HG02642 (cell line): Measurements from ENCODE around the gene PARD3.

Source experiments
- ATAC-seq: cut with Tn5 transposase; IDR thresholded peaks from one replicate; pipeline ENCODE4 v1.9.1; 2021; ENCODE audit warnings: mild to moderate bottlenecking; ENCODE audit not compliant: unreplicated experiment, poor library complexity

Gene PARD3

DNA sequence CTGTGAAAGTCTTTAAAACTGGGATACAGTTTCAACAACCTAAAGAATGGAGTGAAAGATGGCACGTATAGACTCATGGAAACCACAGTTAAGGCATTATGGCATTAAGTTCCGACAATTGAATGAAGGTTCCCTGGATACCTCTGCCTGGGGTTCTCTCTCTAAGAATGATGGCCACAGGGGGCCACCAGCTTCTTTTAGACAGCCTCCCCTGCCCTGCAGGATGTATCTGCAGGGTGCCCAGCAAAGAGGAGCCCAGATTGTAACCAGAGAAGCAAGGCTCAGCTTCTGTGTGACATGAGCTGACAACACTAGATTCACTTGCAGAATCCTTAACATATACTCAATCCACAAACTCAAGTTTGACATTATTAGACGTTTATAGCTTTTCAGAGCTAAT, 645.4 kb downstream of the PARD3 start:
- no peak for ATAC-seq

DNA sequence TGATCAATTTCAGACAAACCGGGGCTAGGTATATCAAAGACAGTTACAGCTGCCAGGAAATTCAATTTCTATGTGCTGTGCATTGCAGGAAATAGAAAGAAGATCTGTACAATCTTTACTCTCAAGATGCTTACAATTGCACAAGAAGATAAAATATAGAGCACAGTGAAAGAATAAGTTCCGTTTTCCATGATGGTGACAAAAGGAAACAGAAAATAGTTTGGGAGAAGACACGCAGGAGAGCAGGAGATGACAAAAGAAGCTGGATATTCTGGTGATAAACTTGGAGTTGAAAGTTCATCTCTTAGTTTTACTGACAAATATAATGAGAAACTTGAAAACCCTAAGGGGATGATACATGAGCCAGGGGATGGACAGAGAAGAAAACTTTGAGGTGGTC, 646.0 kb downstream of the PARD3 start:
- ATAC-seq = no peak

DNA sequence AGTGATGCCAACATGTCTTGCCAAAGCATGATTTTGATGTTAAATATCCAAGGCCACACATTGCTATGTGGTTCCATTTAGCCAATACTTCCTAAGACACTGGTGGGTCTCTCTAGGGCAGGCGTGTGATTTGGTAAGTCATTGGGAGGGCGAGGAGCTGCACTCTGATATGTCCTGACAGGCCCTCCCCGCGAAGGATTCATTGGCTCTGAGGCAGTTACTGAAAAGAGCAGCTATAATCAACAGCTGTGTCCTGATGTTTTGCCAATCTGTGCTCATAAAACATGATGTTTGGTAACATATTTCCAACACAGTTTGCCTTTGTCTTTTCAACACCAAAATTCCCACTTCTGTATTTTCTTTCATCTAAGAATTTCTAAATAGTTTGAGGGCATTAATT, 646.7 kb downstream of the PARD3 start:
- no peak for ATAC-seq

DNA sequence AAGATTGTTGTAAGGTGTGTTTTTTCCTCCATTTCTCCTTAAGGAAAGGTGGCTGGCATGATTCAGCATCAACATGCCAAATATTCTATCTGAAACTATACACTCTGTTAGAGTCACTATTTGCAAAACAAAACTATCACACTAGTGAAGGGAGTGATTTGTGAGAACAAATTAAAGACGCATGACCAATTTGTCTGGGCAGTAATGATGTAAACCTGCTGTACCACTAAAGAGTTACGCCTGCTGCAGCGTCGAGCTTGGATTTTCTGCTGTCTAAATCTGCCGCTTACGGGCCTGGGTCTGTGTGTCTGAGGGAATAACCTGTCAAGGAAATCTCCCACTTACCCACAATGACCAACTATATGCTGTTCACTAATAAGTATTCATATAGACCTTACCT, 648.3 kb downstream of the PARD3 start:
- ATAC-seq = no peak

DNA sequence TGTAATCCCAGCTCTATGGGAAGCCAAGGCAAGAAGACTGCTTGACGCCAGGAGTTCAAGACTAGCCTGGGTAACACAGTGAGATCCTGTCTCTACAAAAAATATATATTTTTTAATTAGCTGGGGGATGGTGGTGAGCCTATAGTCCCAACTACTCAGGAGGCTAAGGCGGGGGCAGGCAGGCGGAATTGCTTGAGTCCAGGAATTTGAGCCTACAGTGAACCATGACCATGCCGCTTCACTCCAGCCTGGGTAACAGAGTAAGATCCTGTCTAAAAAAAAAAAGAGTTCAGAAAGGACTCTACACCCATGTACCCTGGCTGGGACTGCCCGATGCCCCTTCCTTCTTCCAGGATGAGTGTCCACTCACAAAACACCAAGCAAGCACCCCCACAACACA, 648.7 kb downstream of the PARD3 start:
- no peak for ATAC-seq

DNA sequence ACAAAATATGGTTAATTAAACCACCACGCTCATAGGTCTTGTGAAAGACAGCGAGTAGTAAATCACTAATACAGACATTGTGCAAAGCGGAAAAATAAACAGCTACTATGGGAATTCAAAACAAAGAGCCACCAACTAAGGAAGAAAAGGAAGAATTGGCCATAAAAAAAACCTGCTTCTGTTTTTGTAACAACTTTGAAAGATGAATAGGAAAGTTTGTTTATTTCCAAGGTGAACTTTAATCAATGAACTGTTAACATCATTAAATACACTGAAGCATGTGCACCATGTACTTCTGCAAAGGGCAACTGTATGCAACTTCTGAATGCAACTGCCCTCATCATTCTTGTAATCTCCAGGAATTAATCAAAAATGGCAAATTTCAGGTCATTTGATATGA, 651.1 kb downstream of the PARD3 start:
- ATAC-seq = no peak

DNA sequence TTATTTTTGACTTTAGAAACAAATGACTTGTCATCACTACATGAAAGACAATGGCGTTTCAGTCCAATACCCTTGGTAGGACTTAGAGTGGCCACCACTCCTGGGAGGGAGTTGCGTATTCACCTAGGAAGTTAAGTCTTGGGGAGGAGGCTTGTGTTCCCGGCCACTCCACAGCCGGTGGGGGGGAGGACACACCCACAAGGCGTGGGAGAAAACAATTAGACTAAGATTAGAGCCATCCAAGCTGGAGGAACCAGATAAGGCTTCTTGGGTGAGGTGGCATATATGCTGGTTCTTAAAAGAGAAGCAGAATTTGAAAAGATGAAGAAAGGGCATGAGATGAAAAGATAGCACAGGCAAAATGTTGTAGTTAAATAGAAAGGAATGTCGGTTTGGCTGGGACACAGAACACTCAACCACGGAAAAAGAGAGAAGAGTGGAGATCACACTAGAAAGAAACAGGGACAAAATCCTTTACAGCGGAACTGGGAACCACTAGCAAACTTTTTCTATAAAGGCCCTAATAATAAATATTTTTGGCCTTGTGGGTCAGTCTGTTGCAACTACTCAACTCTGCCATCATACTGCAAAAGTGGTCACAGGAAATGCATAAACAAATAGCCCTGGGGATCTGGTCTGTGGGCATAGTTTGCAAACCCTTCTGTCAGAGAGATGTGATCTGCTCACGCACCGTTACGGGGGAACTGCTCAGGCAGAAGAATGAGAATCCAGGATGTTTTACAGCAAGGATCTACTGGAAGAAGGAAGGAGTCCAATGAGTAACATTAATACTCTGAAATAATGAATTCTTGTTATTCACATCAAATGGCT, 651.8 kb downstream of the PARD3 start:
- ATAC-seq = no peak

DNA sequence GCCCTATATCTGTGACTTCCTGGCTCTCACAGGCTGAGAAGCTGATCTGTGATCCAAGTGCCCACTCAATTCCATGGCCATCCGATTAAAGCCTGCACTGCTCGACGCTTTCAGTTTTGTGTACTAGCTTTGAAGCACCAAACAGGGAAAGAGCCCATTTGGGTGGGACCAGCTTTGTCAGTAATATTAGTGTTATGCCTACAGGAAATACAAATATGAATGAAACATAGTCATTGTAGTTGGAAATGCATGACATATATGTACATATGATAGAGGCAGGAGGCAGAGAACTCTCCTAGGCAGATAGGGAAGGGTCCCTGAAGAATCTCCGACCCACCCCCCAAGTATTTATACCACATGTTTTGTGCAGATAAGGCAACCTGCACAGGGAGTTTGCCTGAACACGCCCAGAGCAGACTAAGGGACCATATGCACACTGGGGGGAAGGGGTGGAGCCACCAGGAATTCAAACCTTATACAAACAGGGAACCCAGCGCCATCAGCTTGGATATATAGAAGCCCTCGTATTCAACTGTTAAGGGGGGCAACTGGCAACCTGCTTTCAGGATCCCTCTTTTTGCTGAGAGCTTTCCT, 653.2 kb downstream of the PARD3 start:
- no peak for ATAC-seq

DNA sequence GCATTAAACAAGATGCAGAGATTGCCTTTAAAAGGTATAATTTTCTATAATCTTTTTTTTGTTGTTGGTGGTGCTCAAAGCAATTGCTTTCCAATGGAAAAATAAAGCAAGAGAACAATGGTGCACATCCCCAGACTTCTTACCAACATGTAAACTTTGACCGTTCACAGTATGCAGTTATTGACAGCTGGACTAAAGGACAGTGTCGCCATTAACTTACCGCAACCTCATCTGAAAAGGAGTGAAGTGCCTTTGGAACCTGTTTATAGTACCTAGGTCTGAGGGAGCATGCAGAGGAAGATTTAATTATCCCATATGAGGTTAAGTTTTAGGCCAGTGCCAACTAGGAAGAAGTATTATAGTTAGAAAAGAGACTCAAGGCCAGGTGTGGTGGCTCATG, 654.5 kb downstream of the PARD3 start:
- no peak for ATAC-seq

DNA sequence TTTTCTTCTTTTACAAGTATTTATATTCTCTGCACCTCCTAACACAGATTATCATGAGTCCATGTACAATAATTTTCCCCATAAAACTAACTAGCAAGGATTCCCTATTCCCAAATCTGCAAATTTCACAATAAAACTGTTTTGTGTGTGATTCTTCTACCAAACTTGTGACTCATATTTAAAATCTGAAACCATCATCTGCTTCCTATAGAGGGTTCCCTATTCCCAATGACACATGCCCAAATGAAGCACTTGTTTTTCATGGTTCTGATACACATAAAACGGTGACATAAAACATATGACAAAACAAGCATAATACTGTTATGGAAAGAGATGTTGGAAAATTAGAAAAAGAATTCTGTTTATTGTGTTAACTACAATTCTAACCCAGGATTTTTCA, 657.6 kb downstream of the PARD3 start:
- no peak for ATAC-seq

DNA sequence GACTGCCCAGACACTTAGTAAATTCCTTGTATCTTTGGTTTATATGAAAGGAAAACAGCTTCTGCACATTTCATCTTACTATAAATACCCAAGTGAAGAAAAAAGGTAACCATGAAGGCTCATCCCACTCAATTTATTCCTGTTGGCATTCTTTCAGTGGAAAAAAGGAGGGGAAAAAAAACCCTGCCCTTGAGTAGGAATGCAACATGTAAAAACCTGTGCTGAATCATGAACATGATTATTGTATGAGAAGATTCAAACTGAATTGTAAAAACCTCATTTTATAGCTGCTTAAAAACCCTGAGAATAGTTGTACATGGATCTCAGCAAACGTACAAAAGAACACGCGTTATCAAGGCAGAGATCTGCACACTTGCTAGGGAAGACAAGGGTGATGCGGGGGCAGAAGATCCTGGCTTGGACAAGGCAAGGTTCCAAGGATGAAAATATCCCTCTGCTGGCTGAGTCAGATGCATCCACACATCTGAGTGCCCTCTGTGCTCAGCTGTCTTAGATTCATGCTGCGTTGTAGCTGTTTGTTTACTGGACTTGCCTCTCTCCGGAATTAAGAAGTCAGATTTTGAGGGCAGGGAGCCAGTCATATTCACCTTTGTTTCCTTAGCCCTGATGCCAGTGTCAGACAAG, 658.2 kb downstream of the PARD3 start:
- ATAC-seq = no peak

DNA sequence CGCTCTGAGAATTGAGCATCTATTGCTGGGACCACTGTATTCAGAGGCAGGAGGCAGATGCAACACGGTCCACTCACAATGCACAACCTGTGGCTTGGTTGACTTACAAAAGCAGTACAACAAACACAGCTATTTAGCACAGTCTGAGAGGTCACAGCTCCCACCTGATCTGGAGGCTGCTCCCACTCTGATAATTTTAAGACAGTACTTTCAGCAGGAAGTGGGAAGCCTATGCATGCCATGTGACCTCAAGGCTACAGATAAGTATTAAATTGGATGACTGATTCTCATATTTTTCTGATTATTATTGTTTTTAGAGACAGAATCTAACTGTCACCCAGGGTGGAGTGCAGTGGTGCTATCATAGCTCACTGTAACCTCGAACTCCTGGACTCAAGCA, 659.3 kb downstream of the PARD3 start:
- ATAC-seq = no peak

DNA sequence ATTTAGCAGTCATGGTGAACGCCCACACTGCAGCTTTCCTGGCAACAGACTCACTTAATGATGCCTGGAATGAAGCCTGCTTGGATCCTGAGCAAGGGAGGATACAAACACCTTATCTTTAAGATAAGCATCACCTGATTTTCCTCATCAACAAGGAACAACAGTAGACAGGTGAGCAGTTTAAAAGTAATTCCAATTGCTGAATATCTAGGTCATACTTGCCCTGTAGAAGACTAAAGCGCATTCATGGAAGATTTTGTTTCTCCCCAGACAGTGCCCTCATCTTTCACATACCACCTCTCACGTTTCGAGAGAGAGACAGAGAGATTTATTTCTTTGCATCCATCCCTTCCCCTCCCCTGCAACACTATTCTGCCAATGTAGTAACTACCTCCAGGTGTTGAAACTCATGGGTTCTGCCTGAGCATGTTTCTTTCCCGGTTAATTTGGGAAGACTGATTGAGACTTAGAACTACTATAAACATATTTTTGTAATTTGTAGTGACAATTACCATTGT, 660.7 kb downstream of the PARD3 start:
- ATAC-seq = no peak

DNA sequence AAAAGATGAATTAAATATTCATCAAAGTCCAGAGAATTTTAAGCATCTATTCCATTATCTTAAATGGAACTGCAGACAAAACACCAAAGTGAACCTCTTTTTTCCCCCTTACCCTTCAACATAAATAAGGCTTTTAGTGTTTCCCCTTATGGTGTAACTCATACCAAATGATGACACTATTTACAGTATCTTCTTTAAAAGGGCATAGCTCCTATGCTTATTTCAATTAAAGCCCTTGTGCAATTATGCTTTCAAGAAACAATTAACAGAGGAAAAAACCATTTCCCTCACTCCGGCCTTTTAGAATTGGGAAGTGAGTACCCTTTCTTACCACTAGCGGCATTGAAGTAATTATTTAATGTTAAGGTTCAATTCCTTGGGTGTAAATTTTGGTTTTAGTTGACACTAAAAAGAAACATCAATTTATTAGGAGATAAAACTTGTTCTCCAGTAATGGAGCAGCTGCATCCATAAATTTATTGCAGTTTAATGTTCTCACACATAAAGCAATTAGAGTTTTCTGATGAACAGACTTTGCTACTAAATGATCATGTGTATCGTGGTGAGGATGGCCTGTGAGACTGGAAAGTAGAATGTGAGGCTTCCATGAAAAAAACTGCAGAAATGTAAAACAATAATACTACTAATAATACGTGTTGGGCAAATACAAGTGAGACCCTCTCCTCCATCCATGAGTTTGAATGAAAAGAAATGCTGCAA, 661.3 kb downstream of the PARD3 start:
- no peak for ATAC-seq

DNA sequence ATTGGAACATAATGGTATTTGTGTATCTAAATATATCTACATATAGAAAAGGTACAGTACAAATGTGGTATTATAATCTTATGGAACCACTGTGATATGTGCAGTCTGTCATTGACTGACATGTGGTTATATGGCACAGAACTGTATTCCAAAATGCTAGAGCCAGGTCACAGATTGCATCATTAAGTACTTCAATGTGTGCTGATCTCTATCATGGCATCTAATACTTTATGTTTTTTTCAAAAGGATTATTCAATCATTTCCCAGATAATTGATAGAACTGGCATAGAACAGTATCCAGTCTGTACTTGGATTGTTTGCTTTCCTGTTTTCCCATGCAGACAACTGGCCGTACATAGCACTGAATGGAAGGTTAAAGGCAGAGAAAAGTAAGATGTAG, 662.7 kb downstream of the PARD3 start:
- ATAC-seq = no peak

DNA sequence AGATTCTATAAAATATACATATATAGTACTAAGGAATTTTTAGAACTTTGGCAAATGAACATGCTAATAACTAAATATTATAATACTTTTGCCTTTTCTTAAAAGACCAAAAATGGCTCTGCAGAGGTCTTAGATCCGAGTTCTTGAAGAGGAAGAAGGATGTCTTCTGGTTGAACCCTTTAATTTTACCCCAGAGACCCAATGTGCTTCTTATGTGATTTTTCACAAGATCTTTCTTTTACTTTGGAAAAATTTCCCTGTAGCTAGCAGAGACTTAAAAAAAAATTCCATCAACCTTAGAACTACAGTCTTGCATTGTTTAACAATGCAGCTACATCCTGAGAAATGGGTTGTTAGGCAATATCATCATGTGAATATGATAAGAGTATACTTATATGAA, 663.2 kb downstream of the PARD3 start:
- ATAC-seq = no peak

DNA sequence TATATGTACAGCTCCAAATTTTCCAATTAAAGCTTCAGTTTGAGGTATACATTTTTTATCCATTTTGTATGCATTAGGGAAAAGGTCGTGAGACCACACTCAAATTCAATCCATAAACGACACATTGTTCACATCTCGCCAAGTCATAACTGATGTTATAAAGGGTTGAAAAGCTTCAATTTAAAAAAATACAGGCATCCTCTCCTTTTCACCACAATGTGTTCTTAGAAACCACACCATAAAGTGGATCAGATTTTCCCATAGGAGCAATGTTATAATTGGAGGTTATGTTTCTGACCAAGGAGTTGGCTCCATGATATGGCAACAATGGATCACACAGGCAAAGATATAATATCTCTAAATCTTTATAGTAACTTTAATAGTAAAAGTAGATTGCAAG, 663.6 kb downstream of the PARD3 start:
- no peak for ATAC-seq

DNA sequence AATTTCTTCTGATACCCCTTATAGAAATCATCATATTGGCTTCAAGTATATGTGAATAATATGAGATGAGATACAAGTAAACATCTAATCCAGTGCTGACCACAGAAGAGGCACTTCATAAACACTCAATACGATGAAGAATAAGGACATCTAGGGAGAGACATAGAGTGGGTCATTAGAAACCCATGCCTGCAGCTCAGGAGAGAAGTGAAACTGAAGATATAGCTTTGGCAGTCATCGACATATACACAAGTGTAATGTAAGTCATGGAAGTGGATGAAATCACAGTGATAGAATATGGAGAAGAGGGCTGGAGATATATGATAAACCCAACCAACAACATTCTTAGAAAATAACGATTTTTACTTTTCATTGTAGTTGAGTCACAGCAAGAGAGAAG, 665.0 kb downstream of the PARD3 start:
- no peak for ATAC-seq

DNA sequence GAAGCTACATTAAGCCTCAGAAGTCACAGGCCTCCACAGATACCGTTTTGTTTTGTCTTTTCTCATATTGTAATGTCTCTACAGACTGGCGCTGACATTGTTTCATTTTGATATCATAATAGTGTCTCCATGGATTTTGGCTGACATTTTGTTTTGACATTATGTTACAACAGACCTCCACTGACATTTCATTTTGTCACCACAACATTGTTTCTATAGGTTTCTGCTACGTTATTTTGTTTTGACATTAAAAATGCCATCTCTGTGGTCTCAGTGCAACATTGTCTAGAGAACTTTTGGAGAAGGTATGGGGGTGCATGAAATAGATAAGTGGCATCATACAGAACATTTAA, 666.8 kb downstream of the PARD3 start:
- ATAC-seq = no peak

DNA sequence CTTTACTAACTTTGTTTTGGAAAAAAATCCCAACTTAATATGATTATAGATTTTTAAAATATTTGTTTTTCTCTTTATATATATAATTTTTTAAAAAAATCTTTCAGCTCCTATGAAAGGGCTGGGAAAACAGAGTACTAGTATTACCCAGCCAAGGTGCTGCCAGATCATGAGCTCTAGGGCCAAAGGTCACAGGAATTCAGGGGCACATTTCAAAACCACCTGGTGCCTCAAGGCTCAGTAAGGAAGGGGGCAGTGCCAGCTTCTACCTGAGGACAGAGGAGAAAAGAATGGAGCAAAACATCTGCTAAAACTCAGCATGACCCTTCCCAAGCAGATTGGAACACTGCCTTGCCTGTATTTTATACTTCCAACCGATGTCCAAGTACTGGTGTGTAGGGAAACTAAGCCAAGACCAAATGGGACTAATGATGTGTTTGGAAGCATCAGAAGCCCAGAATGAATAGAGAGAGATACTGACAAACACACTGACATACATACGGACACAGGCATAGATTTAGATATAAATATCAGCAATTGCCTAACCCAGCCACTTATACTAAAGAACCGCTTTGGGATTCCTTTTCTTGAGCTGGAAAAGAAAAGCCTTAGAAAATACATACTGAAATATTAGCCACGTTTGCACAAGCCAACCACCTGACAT, 667.3 kb downstream of the PARD3 start:
- no peak for ATAC-seq
